SK-N-MC (cell line): ENCODE data around the gene PALMD.
A peak's percentile ranks its signal among the peaks of the same experiment; 100 is the strongest.

Experiments used
- DNase-seq: peaks from one replicate; pipeline ENCODE4 v3.0.0-alpha.2; 2011; ENCODE audit warnings: low read depth, low spot score
- H3K27ac ChIP-seq: fragments of 200-600 bp; sonication (generic); 2 replicates; pipeline ENCODE4 v1.5.1; 2016; ENCODE audit warnings: mixed run types
- H3K36me3 ChIP-seq: fragments of 200-600 bp; sonication (generic); 2 replicates; pipeline ENCODE4 v1.6.1; 2017; ENCODE audit warnings: antibody characterized with exemption, low read length, mixed read lengths; ENCODE audit not compliant: insufficient read depth
- H3K4me3 ChIP-seq: fragments of 200-600 bp; sonication (generic); 2 replicates; pipeline ENCODE4 v1.5.1; 2016
- H3K9ac ChIP-seq: fragments of 200-600 bp; sonication (generic); 2 replicates; pipeline ENCODE4 v1.8.0; 2017; ENCODE audit warnings: mixed run types, mixed read lengths; ENCODE audit not compliant: insufficient read length
- H3K9me3 ChIP-seq: fragments of 200-600 bp; sonication (generic); 2 replicates; pipeline ENCODE4 v1.6.1; 2017; ENCODE audit warnings: low read depth, mild to moderate bottlenecking, antibody characterized with exemption, low read length, moderate library complexity, mixed read lengths
- EZH2 ChIP-seq: fragments of 200-600 bp; sonication (generic); IDR thresholded peaks from one replicate; pipeline ENCODE4 v1.6.1; 2017; ENCODE audit warnings: antibody characterized with exemption
- FOXP2 ChIP-seq: optimal IDR thresholded peaks from 2 replicates; pipeline ENCODE3; 2011; ENCODE audit warnings: mild to moderate bottlenecking, moderate library complexity; ENCODE audit not compliant: insufficient read depth; ENCODE audit errors: extremely low read length, control extremely low read depth
- POLR2AphosphoS5 ChIP-seq: IDR thresholded peaks from 2 replicates; pipeline ENCODE4 v1.6.1; 2012; ENCODE audit warnings: mild to moderate bottlenecking, low read depth, low read length, borderline replicate concordance

The PALMD gene

GRCh38 chr1:99660496-99660895 is 14.6 kb downstream of the PALMD start:
- DNase-seq: no peak
- no peak for TF ChIP-seq EZH2
- TF ChIP-seq FOXP2: no peak
- no peak for TF ChIP-seq POLR2AphosphoS5
- Histone ChIP-seq H3K27ac (no peak overlapping the region), H3K9ac (no peak overlapping the region), H3K36me3 (no peaks in the 10 kb centered on the region), H3K4me3 (no peak overlapping the region), H3K9me3 (no peaks in the 10 kb centered on the region)

- Histone ChIP-seq H3K27ac (0 out of 2 replicates have a peak overlapping the region, but pooled peaks have one; percentile 53), H3K9me3 (no peaks in the 10 kb centered on the region), H3K9ac (no peak overlapping the region), H3K4me3 (no peak overlapping the region), H3K36me3 (no peaks in the 10 kb centered on the region)
- DNase-seq: no peak
- TF ChIP-seq POLR2AphosphoS5 (no peak), FOXP2 (no peak), EZH2 (no peak)
These were observed 15.9 kb downstream of the PALMD start for GRCh38 chr1:99661780-99662179.

- no peaks in the 10 kb centered on the region for H3K36me3 ChIP-seq
- peak; percentile 26 for DNase-seq
These were observed 16.7 kb downstream of the PALMD start for GRCh38 chr1:99662539-99663080.

GRCh38 chr1:99663501-99663900 is 17.6 kb downstream of the PALMD start:
- Histone ChIP-seq H3K36me3 (no peaks in the 10 kb centered on the region), H3K27ac (no peak overlapping the region), H3K4me3 (no peak overlapping the region), H3K9me3 (no peaks in the 10 kb centered on the region), H3K9ac (no peak overlapping the region)
- DNase-seq: no peak
- no peak for TF ChIP-seq EZH2

More at GRCh38 chr1:99662539-99663080, 16.7 kb downstream of the PALMD start:
- Histone ChIP-seq H3K9ac (no peak overlapping the region), H3K27ac (peak overlapping the region; percentile 53; the same call in 1 of the 2 replicates), H3K4me3 (0 out of 2 replicates have a peak overlapping the region, but pooled peaks have one; percentile 28), H3K9me3 (no peaks in the 10 kb centered on the region)
- TF ChIP-seq POLR2AphosphoS5: no peak

GRCh38 chr1:99665212-99665611 is 19.3 kb downstream of the PALMD start:
- no peak overlapping the region for H3K4me3 ChIP-seq
- no peaks in the 10 kb centered on the region for H3K36me3 ChIP-seq
- H3K9me3 ChIP-seq: no peaks in the 10 kb centered on the region
- TF ChIP-seq POLR2AphosphoS5 (no peak), EZH2 (no peak), FOXP2 (no peak)
- H3K27ac ChIP-seq: no peak overlapping the region; the same call in 1 of the 2 replicates
- no peak for DNase-seq
- no peak overlapping the region for H3K9ac ChIP-seq

GRCh38 chr1:99669376-99669775 is 23.5 kb downstream of the PALMD start:
- TF ChIP-seq FOXP2 (no peak), EZH2 (no peak), POLR2AphosphoS5 (no peak)
- no peak overlapping the region for H3K27ac ChIP-seq
- H3K4me3 ChIP-seq: no peak overlapping the region
- no peak overlapping the region for H3K9ac ChIP-seq
- no peaks in the 10 kb centered on the region for H3K36me3 ChIP-seq
- DNase-seq: no peak
- H3K9me3 ChIP-seq: no peaks in the 10 kb centered on the region

- no peak overlapping the region for H3K9ac ChIP-seq
- H3K36me3 ChIP-seq: no peaks in the 10 kb centered on the region
- H3K4me3 ChIP-seq: no peak overlapping the region
- DNase-seq: no peak
- no peak for TF ChIP-seq FOXP2
- no peak overlapping the region for H3K27ac ChIP-seq
- no peaks in the 10 kb centered on the region for H3K9me3 ChIP-seq
These were observed 23.9 kb downstream of the PALMD start for GRCh38 chr1:99669821-99670220.

- no peak for DNase-seq
- TF ChIP-seq FOXP2: no peak
- no peak for TF ChIP-seq EZH2
- no peak for TF ChIP-seq POLR2AphosphoS5
- H3K36me3 ChIP-seq: no peaks in the 10 kb centered on the region
These were observed 24.7 kb downstream of the PALMD start for GRCh38 chr1:99670583-99670982.

GRCh38 chr1:99672038-99672437 is 26.1 kb downstream of the PALMD start:
- no peak overlapping the region for H3K27ac ChIP-seq
- H3K36me3 ChIP-seq: no peaks in the 10 kb centered on the region

More at GRCh38 chr1:99670583-99670982, 24.7 kb downstream of the PALMD start:
- Histone ChIP-seq H3K4me3 (no peak overlapping the region), H3K27ac (no peak overlapping the region), H3K9me3 (no peaks in the 10 kb centered on the region), H3K9ac (no peak overlapping the region)

More at GRCh38 chr1:99672038-99672437, 26.1 kb downstream of the PALMD start:
- H3K9me3 ChIP-seq: no peaks in the 10 kb centered on the region
- DNase-seq: no peak
- TF ChIP-seq FOXP2 (no peak), POLR2AphosphoS5 (no peak), EZH2 (no peak)
- H3K4me3 ChIP-seq: no peak overlapping the region
- no peak overlapping the region for H3K9ac ChIP-seq
